Caco-2 (cell line): Measurements from ENCODE around the gene UNKL. TPM values are rescaled to one million over a fixed set of nuclear protein-coding genes. Genes with fewer than 3 reads are reported as not detected.

Experiments used
- BruUV-seq: library from RNA; stranded (reverse); fragments of 400-500 nt; replicated peaks from 2 replicates; lab custom pipeline; 2021; lab: Mats Ljungman, UMichigan
- CTCF ChIA-PET: fragments of 300-600 bp; sonication (Branson Sonifier 250); formaldehyde crosslinking; loops from one replicate; lab custom pipeline; 2022; ENCODE audit warnings: antibody characterized with exemption; lab: Charles Lee
- POLR2A ChIA-PET: fragments of 300-600 bp; sonication (Branson Sonifier 250); formaldehyde crosslinking; loops from one replicate; lab custom pipeline; 2022; ENCODE audit warnings: antibody characterized with exemption; lab: Charles Lee
- DNase-seq, 2 experiments: peaks; one replicate each; pipeline versions ENCODE4 v3.0.0 to v3.0.0-alpha.2; 2020 to 2022
- H3K27me3 ChIP-seq: replicated peaks from 2 replicates; pipeline ENCODE4 v1.6.0; 2011; ENCODE audit warnings: low read length; ENCODE audit not compliant: control insufficient read depth, insufficient read depth
- H3K36me3 ChIP-seq: 2 replicates; pipeline ENCODE4 v1.5.1; 2011; ENCODE audit warnings: low read length; ENCODE audit not compliant: control insufficient read depth, insufficient read depth
- H3K4me1 ChIP-seq: fragments of 250-450 bp; sonication (Bioruptor Pico); 2 replicates; pipeline ENCODE4 v1.5.1; 2020; ENCODE audit warnings: mild to moderate bottlenecking
- H3K4me3 ChIP-seq: 2 replicates; pipeline ENCODE4 v1.5.1; 2011; ENCODE audit warnings: low read depth, mild to moderate bottlenecking, control low read depth, low read length
- H3K9me3 ChIP-seq: fragments of 250-450 bp; sonication (Bioruptor Pico); 2 replicates; pipeline ENCODE4 v1.5.1; 2020; ENCODE audit warnings: mild to moderate bottlenecking, moderate library complexity
- H3K27ac Mint-ChIP-seq: one replicate; pipeline ENCODE4 v1.8.0; 2022; ENCODE audit warnings: mixed read lengths; ENCODE audit not compliant: unreplicated experiment
- H3K27me3 Mint-ChIP-seq: one replicate; pipeline ENCODE4 v1.8.0; 2022; ENCODE audit warnings: mixed read lengths; ENCODE audit not compliant: insufficient read depth, unreplicated experiment
- H3K36me3 Mint-ChIP-seq: one replicate; pipeline ENCODE4 v1.8.0; 2022; ENCODE audit warnings: mild to moderate bottlenecking, mixed read lengths; ENCODE audit not compliant: insufficient read depth, unreplicated experiment
- H3K4me1 Mint-ChIP-seq: one replicate; pipeline ENCODE4 v1.8.0; 2022; ENCODE audit warnings: low read depth, mixed read lengths; ENCODE audit not compliant: unreplicated experiment
- H3K4me3 Mint-ChIP-seq: one replicate; pipeline ENCODE4 v1.8.0; 2022; ENCODE audit warnings: mild to moderate bottlenecking, moderate library complexity, mixed read lengths; ENCODE audit not compliant: unreplicated experiment
- H3K9me3 Mint-ChIP-seq: one replicate; pipeline ENCODE4 v1.8.0; 2022; ENCODE audit warnings: mixed read lengths; ENCODE audit not compliant: unreplicated experiment
- CTCF ChIP-seq, 2 experiments: fragments of 200-600 bp in 1 of 2; IDR thresholded peaks; 1 replicate in 1 of 2; 2 replicates in 1 of 2; pipeline versions ENCODE4 v1.5.1 to v1.8.0; 2011 to 2022; ENCODE audit warnings: antibody characterized with exemption in 1 of 2, control low read depth in 1 of 2, inconsistent platforms in 1 of 2, low read depth in 1 of 2, low read length in 1 of 2, mild to moderate bottlenecking in 1 of 2, moderate library complexity in 1 of 2; ENCODE audit not compliant: insufficient read depth in 1 of 2, severe bottlenecking in 1 of 2, unreplicated experiment in 1 of 2
- intact Hi-C: fragments of 100-400 bp; cut with micrococcal nuclease; formaldehyde crosslinking; loops from one replicate; pipeline ENCODE4 v1.10.0; 2022; ENCODE audit not compliant: unreplicated experiment
- total RNA-seq: library from RNA; stranded (reverse); gene quantifications from 2 replicates; pipeline ENCODE4 v1.2.3, GENCODE V29; 2022

The UNKL gene
- total RNA-seq, 1 experiment from 2014 or later: 31.2 TPM

- no peak overlapping the region for H3K27ac Mint-ChIP-seq
- CTCF ChIA-PET: interaction anchor here (0.9 kb wide), 1 partner anchor 10 kb away, joined by 5 read pairs; no protein-coding TSS in a partner anchor
Measured at GRCh38 chr16:1332618-1333148, 81.8 kb downstream of the UNKL start.

GRCh38 chr16:1331712-1332617, 82.5 kb downstream of the UNKL start:
- Mint-ChIP-seq H3K36me3 (no peaks in the 10 kb centered on the region), H3K27ac (peak overlapping the region; percentile 19), H3K9me3 (no peaks in the 10 kb centered on the region), H3K4me1 (no peaks in the 10 kb centered on the region), H3K27me3 (no peaks in the 10 kb centered on the region), H3K4me3 (peak overlapping the region; percentile 52)
- H3K36me3 ChIP-seq: no peaks in the 10 kb centered on the region
- intact Hi-C loops: no loop called here
- H3K4me3 ChIP-seq: no peak overlapping the region
- H3K4me1 ChIP-seq: peaks cover 4% of the 10 kb centered on the region; the same call in 1 of the 2 replicates
- DNase-seq: peak; percentile 60 to 68
- BruUV-seq: no TSS peak
- no peaks in the 10 kb centered on the region for H3K9me3 ChIP-seq
- ChIA-PET CTCF (interaction anchor here (0.6 to 0.9 kb wide), 2 partner anchors 10 to 47 kb away, joined by 3 to 5 read pairs; no protein-coding TSS in a partner anchor), POLR2A (no interaction called here)
- TF ChIP-seq CTCF (IDR thresholded peaks at IDR 0.05; ENCODE audit: insufficient read depth in 1 of 2, low read depth in 1 of 2, low read length in 1 of 2, severe bottlenecking in 1 of 2, unreplicated experiment in 1 of 2): no peak
- H3K27me3 ChIP-seq: no peaks in the 10 kb centered on the region; the same call in 1 of the 2 replicates

More at GRCh38 chr16:1332618-1333148, 81.8 kb downstream of the UNKL start:
- Mint-ChIP-seq H3K36me3 (no peaks in the 10 kb centered on the region), H3K27me3 (no peaks in the 10 kb centered on the region), H3K4me1 (no peaks in the 10 kb centered on the region), H3K4me3 (peak overlapping the region; percentile 52), H3K9me3 (no peaks in the 10 kb centered on the region)
- Histone ChIP-seq H3K9me3 (no peaks in the 10 kb centered on the region), H3K4me3 (no peak overlapping the region), H3K27me3 (no peaks in the 10 kb centered on the region; the same call in 1 of the 2 replicates), H3K36me3 (no peaks in the 10 kb centered on the region), H3K4me1 (peaks cover 4% of the 10 kb centered on the region; the same call in 1 of the 2 replicates)
- BruUV-seq: no TSS peak
- no peak for DNase-seq
- intact Hi-C loops: no loop called here
- POLR2A ChIA-PET: no interaction called here
- no peak for TF ChIP-seq CTCF (IDR thresholded peaks at IDR 0.05; ENCODE audit: insufficient read depth in 1 of 2, low read depth in 1 of 2, low read length in 1 of 2, severe bottlenecking in 1 of 2, unreplicated experiment in 1 of 2)

GRCh38 chr16:1330931-1331711, 83.4 kb downstream of the UNKL start:
- no peaks in the 10 kb centered on the region for H3K4me1 Mint-ChIP-seq
- CTCF ChIA-PET: interaction anchor here (0.6 kb wide), 1 partner anchor 99 kb away, joined by 5 read pairs; no protein-coding TSS in a partner anchor
- POLR2A ChIA-PET: no interaction called here
- H3K4me1 ChIP-seq: peaks cover 4% of the 10 kb centered on the region; the same call in 1 of the 2 replicates
- H3K9me3 Mint-ChIP-seq: no peaks in the 10 kb centered on the region
- no peaks in the 10 kb centered on the region for H3K9me3 ChIP-seq
- no TSS peak for BruUV-seq
- no peaks in the 10 kb centered on the region for H3K36me3 Mint-ChIP-seq
- H3K27ac Mint-ChIP-seq: peak overlapping the region; percentile 19
- DNase-seq: no peak
- no peak for TF ChIP-seq CTCF (IDR thresholded peaks at IDR 0.05; ENCODE audit: insufficient read depth in 1 of 2, low read depth in 1 of 2, low read length in 1 of 2, severe bottlenecking in 1 of 2, unreplicated experiment in 1 of 2)
- H3K4me3 Mint-ChIP-seq: no peak overlapping the region
- intact Hi-C loops: no loop called here
- no peaks in the 10 kb centered on the region for H3K36me3 ChIP-seq
- H3K27me3 ChIP-seq: no peaks in the 10 kb centered on the region; the same call in 1 of the 2 replicates
- no peaks in the 10 kb centered on the region for H3K27me3 Mint-ChIP-seq
- H3K4me3 ChIP-seq: no peak overlapping the region
